K562 (cell line): Measurements from ENCODE around the gene SLC6A8. TPM values are rescaled to one million over a fixed set of nuclear protein-coding genes. Genes with fewer than 3 reads are reported as not detected.
A peak's percentile ranks its signal among the peaks of the same experiment; 100 is the strongest.

Source experiments
- BMI1 ChIP-seq: fragments of 150-350 bp; IDR thresholded peaks from 2 replicates; pipeline ENCODE4 v1.6.1; 2014; ENCODE audit warnings: low read length
- CC2D1A ChIP-seq: fragments of 450-650 bp; IDR thresholded peaks from 2 replicates; pipeline ENCODE4 v1.6.1; 2017; ENCODE audit warnings: mild to moderate bottlenecking
- COPS2 ChIP-seq: fragments of 450-650 bp; conservative IDR thresholded peaks from 2 replicates; pipeline ENCODE4 v1.6.1; 2016; ENCODE audit warnings: mild to moderate bottlenecking, moderate library complexity
- FOXJ2 ChIP-seq: fragments of 200-800 bp; sonication (Bioruptor generic); IDR thresholded peaks from 2 replicates; pipeline ENCODE4 v1.6.1; 2016; ENCODE audit warnings: missing genetic modification characterization, missing compliant biosample characterization
- IRF1 ChIP-seq: sonication (generic); formaldehyde crosslinking; IDR thresholded peaks from 2 replicates; pipeline ENCODE4 v1.8.0; 2022; ENCODE audit warnings: missing genetic modification reagents, mild to moderate bottlenecking, borderline replicate concordance
- NFIC ChIP-seq: fragments of 450-650 bp; IDR thresholded peaks from 2 replicates; pipeline ENCODE4 v1.6.1; 2017; ENCODE audit warnings: mild to moderate bottlenecking, inconsistent platforms
- POLR2B ChIP-seq: fragments of 450-650 bp; IDR thresholded peaks from 2 replicates; pipeline ENCODE4 v1.6.1; 2018; ENCODE audit warnings: low read depth; ENCODE audit not compliant: partially characterized antibody
- PRDM10 ChIP-seq: fragments of 450-650 bp; IDR thresholded peaks from 2 replicates; pipeline ENCODE4 v1.6.1; 2018; ENCODE audit not compliant: partially characterized antibody
- PTBP1 ChIP-seq: fragments of 200-400 bp; formaldehyde crosslinking; IDR thresholded peaks from 2 replicates; pipeline ENCODE4 v1.6.1; 2017; ENCODE audit warnings: low read depth, low read length
- RBBP5 ChIP-seq: fragments of 200-600 bp; sonication (generic); IDR thresholded peaks from 2 replicates; pipeline ENCODE4 v1.6.1; 2012; ENCODE audit warnings: borderline replicate concordance, mild to moderate bottlenecking, low read length, control low read depth, inconsistent platforms; ENCODE audit not compliant: insufficient read depth, poor library complexity, severe bottlenecking
- SMC3 ChIP-seq: conservative IDR thresholded peaks from 2 replicates; pipeline ENCODE4 v1.6.1; 2011; ENCODE audit warnings: low read depth, low read length, improper control_type of control experiment; ENCODE audit not compliant: insufficient read depth
- THAP12 ChIP-seq: fragments of 250-450 bp; sonication (Bioruptor Pico); IDR thresholded peaks from 2 replicates; pipeline ENCODE4 v1.9.0; 2021; ENCODE audit warnings: mild to moderate bottlenecking, inconsistent platforms
- YY1 ChIP-seq, 3 experiments: IDR thresholded peaks; 2 replicates each; pipeline ENCODE4 v1.6.1; 2011; ENCODE audit warnings: low read length in 2 of 3, mild to moderate bottlenecking in 2 of 3, moderate library complexity in 2 of 3, borderline replicate concordance in 1 of 3, control low read depth in 1 of 3, low read depth in 1 of 3; ENCODE audit not compliant: insufficient read depth in 3 of 3, insufficient replicate concordance in 2 of 3, control insufficient read depth in 1 of 3, insufficient read length in 1 of 3; ENCODE audit errors: extremely low read depth in 1 of 3
- ZBTB2 ChIP-seq: fragments of 450-650 bp; IDR thresholded peaks from 2 replicates; pipeline ENCODE4 v1.6.1; 2016; ENCODE audit warnings: antibody characterized with exemption
- ZC3H8 ChIP-seq: fragments of 450-650 bp; IDR thresholded peaks from 2 replicates; pipeline ENCODE4 v1.6.1; 2017
- ZNF12 ChIP-seq: sonication (generic); formaldehyde crosslinking; IDR thresholded peaks from 2 replicates; pipeline ENCODE4 v1.4.0; 2020; ENCODE audit warnings: mild to moderate bottlenecking, missing genetic modification reagents
- ZNF143 ChIP-seq: sonication (generic); formaldehyde crosslinking; IDR thresholded peaks from 2 replicates; pipeline ENCODE4 v1.9.0; 2022; ENCODE audit warnings: mild to moderate bottlenecking, missing genetic modification reagents
- ZNF639 ChIP-seq, 2 experiments: fragments of 200-800 bp in 1 of 2; sonication (Bioruptor generic) in 1 of 2; sonication (generic) in 1 of 2; formaldehyde crosslinking in 1 of 2; IDR thresholded peaks in 1 of 2; conservative IDR thresholded peaks in 1 of 2; 2 replicates each; pipeline versions ENCODE4 v1.5.0 to v1.6.1; 2016 to 2020; ENCODE audit warnings: missing compliant biosample characterization in 1 of 2, missing genetic modification characterization in 1 of 2, missing genetic modification reagents in 1 of 2
- polyA plus RNA-seq, 8 experiments: library from polyadenylated mRNA; depleted of rRNA in 4 of 8; stranded (reverse) in 5 of 8; unstranded in 3 of 8; fragments of >200 nt; fragmentation: Nextera tagmentation in 2 of 8; fragmentation: Illumina TruSeq in 1 of 8; extraction: Ambion mirVana in 2 of 8; extraction: Trizol in 1 of 8; gene quantifications; 2 replicates each; pipeline versions ENCODE4 v1.2.1 to v1.2.3, GENCODE V29; 2011 to 2014; ENCODE audit warnings: inconsistent platforms in 1 of 8, missing spikeins in 1 of 8
- total RNA-seq, 7 experiments: library from RNA; depleted of rRNA in 6 of 7; stranded (reverse); fragments of >200 nt in 6 of 7; fragmentation: Illumina TruSeq in 2 of 7; extraction: Trizol in 2 of 7; gene quantifications; 2 replicates each; pipeline versions ENCODE4 v1.2.1 to v1.2.3, GENCODE V29; 2011 to 2021; ENCODE audit warnings: low replicate concordance in 1 of 7

SLC6A8 gene
- total and polyA plus RNA-seq, 9 of the 15 experiments (the other 6 are each of a cell fraction or from before 2014, with no cell fraction given), result 0.68 to 144 (median 34.3) TPM

GRCh38 chrX:153667956-153668396, 19.8 kb upstream of the SLC6A8 start (continued):
- no peak for TF ChIP-seq ZBTB2
- TF ChIP-seq SMC3, result peak; percentile 85
- TF ChIP-seq RBBP5, result no peak
- TF ChIP-seq PRDM10, result no peak
- TF ChIP-seq PTBP1, result no peak
- TF ChIP-seq ZNF639 (CRISPR knock-in tag; conservative IDR thresholded peaks at IDR 0.05 in 1 of 2, IDR thresholded peaks at IDR 0.05 in 1 of 2), result no peak
- TF ChIP-seq ZC3H8, result no peak
- no peak for TF ChIP-seq THAP12 (CRISPR knock-in tag)
- no peak for TF ChIP-seq POLR2B
- TF ChIP-seq FOXJ2, result no peak
- no peak for TF ChIP-seq BMI1
- TF ChIP-seq COPS2, result no peak
- no peak for TF ChIP-seq ZNF12 (CRISPR knock-in tag)
- peak; percentile 62; the same call in 1 of the 2 replicates for TF ChIP-seq CC2D1A
- TF ChIP-seq YY1 (IDR thresholded peaks at IDR 0.05; ENCODE audit: borderline replicate concordance in 1 of 3, control insufficient read depth in 1 of 3, extremely low read depth in 1 of 3, insufficient read depth in 3 of 3, insufficient read length in 1 of 3, insufficient replicate concordance in 2 of 3, low read depth in 1 of 3, low read length in 2 of 3), result peak in 2 of 3 experiments; percentile 25 to 59
- TF ChIP-seq IRF1 (CRISPR knock-in tag), result no peak
- TF ChIP-seq ZNF143 (CRISPR knock-in tag), result no peak
- TF ChIP-seq NFIC, result 0 out of 2 replicates have a peak, but pooled peaks have one; percentile 15
